Measurements from ENCODE around the gene SLC29A2.
A peak's percentile ranks its signal among the peaks of the same experiment; 100 is the strongest.

Gene SLC29A2

GRCh38 chr11:66413167-66413566, 41.6 kb upstream of the SLC29A2 start:
- no peak for TF ChIP-seq CTCF (IDR thresholded peaks at IDR 0.05)
- Histone ChIP-seq H3K27me3 (ENCODE audit: control insufficient read depth, insufficient read depth, low read length) (no peaks in the 10 kb centered on the region), H3K36me3 (ENCODE audit: control insufficient read depth, insufficient read depth, low read length) (no peaks in the 10 kb centered on the region)

GRCh38 chr11:66412110-66412509, 40.5 kb upstream of the SLC29A2 start:
- no peaks in the 10 kb centered on the region for H3K27me3 ChIP-seq (ENCODE audit: control insufficient read depth, insufficient read depth, low read length)
- no peaks in the 10 kb centered on the region for H3K9me3 ChIP-seq (ENCODE audit: control insufficient read depth, low read length)
- no peaks in the 10 kb centered on the region for H3K36me3 ChIP-seq (ENCODE audit: control insufficient read depth, insufficient read depth, low read length)
- no peak overlapping the region for H3K4me2 ChIP-seq (ENCODE audit: low read length)
- no peak for TF ChIP-seq CTCF (IDR thresholded peaks at IDR 0.05)
- no peak overlapping the region for H3K9ac ChIP-seq
- no peaks in the 10 kb centered on the region for H3K79me2 ChIP-seq
- no peaks in the 10 kb centered on the region for H3K4me1 ChIP-seq
- H3K4me3 ChIP-seq (ENCODE audit: low read depth, low read length), result no peak overlapping the region
- no peak overlapping the region for H2AFZ ChIP-seq
- no peak overlapping the region for H3K27ac ChIP-seq

More at GRCh38 chr11:66413167-66413566, 41.6 kb upstream of the SLC29A2 start:
- no peaks in the 10 kb centered on the region for H3K4me1 ChIP-seq
- H3K4me3 ChIP-seq (ENCODE audit: low read depth, low read length), result no peak overlapping the region
- H3K9me3 ChIP-seq (ENCODE audit: control insufficient read depth, low read length), result no peaks in the 10 kb centered on the region
- no peak overlapping the region for H2AFZ ChIP-seq
- no peak overlapping the region for H3K9ac ChIP-seq
- H3K79me2 ChIP-seq, result no peaks in the 10 kb centered on the region
- H3K4me2 ChIP-seq (ENCODE audit: low read length), result no peak overlapping the region
- H3K27ac ChIP-seq, result no peak overlapping the region

- H3K4me1 ChIP-seq, result no peaks in the 10 kb centered on the region
- H3K4me2 ChIP-seq (ENCODE audit: low read length), result no peak overlapping the region
- no peaks in the 10 kb centered on the region for H3K79me2 ChIP-seq
- H3K9me3 ChIP-seq (ENCODE audit: control insufficient read depth, low read length), result no peaks in the 10 kb centered on the region
- no peak overlapping the region for H3K27ac ChIP-seq
- no peaks in the 10 kb centered on the region for H3K36me3 ChIP-seq (ENCODE audit: control insufficient read depth, insufficient read depth, low read length)
- TF ChIP-seq CTCF (IDR thresholded peaks at IDR 0.05), result no peak
- no peak overlapping the region for H3K9ac ChIP-seq
- no peaks in the 10 kb centered on the region for H3K27me3 ChIP-seq (ENCODE audit: control insufficient read depth, insufficient read depth, low read length)
- no peak overlapping the region for H2AFZ ChIP-seq
- no peak overlapping the region for H3K4me3 ChIP-seq (ENCODE audit: low read depth, low read length)
Measured at GRCh38 chr11:66411323-66411722, 39.8 kb upstream of the SLC29A2 start.

GRCh38 chr11:66410191-66410590, 38.6 kb upstream of the SLC29A2 start:
- TF ChIP-seq CTCF (IDR thresholded peaks at IDR 0.05), result no peak

GRCh38 chr11:66409226-66409625, 37.7 kb upstream of the SLC29A2 start:
- Histone ChIP-seq H3K9me3 (ENCODE audit: control insufficient read depth, low read length) (no peaks in the 10 kb centered on the region), H2AFZ (peak overlapping the region; percentile 42), H3K4me3 (ENCODE audit: low read depth, low read length) (no peak overlapping the region), H3K9ac (no peak overlapping the region), H3K4me1 (no peaks in the 10 kb centered on the region), H3K4me2 (ENCODE audit: low read length) (no peak overlapping the region), H3K79me2 (no peaks in the 10 kb centered on the region), H3K36me3 (ENCODE audit: control insufficient read depth, insufficient read depth, low read length) (no peaks in the 10 kb centered on the region), H3K27ac (no peak overlapping the region), H3K27me3 (ENCODE audit: control insufficient read depth, insufficient read depth, low read length) (no peaks in the 10 kb centered on the region)
- no peak for TF ChIP-seq CTCF (IDR thresholded peaks at IDR 0.05)

More at GRCh38 chr11:66410191-66410590, 38.6 kb upstream of the SLC29A2 start:
- Histone ChIP-seq H3K4me3 (ENCODE audit: low read depth, low read length) (no peak overlapping the region), H3K9ac (no peak overlapping the region), H3K27ac (no peak overlapping the region), H2AFZ (no peak overlapping the region), H3K36me3 (ENCODE audit: control insufficient read depth, insufficient read depth, low read length) (no peaks in the 10 kb centered on the region), H3K27me3 (ENCODE audit: control insufficient read depth, insufficient read depth, low read length) (no peaks in the 10 kb centered on the region), H3K9me3 (ENCODE audit: control insufficient read depth, low read length) (no peaks in the 10 kb centered on the region), H3K4me1 (no peaks in the 10 kb centered on the region), H3K4me2 (ENCODE audit: low read length) (no peak overlapping the region), H3K79me2 (no peaks in the 10 kb centered on the region)
